Measurements from ENCODE around the gene STIM2. TPM values are rescaled to one million over a fixed set of nuclear protein-coding genes. Genes with fewer than 3 reads are reported as not detected.
"Not testable (repeated sequence)": the region's sequence is repeated elsewhere in the genome, so short reads cannot be mapped to it uniquely, and the experiment has no call there.

STIM2 gene
- total RNA-seq, 2 donors from 2014 or later = 23.2 to 24.5 TPM

DNA sequence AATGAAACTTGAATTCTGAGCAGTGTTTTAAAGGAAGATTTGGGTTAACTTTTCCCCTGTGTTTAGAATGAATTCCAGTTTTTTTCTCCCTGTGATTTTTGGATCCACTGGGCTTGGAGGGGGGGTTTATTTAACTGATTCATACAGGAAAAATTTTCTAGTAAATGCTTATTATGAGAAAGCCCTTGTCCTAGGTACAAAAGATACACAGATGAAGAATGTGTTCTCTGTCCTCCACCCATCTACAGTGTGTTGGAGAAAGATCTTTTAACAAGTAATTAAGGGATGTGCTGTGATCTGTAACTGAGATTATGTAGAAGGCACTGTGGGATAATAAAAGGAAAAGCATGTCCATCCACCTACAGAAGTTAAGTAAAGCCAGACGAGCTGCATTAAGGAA, 103.9 kb downstream of the STIM2 start:
- Mint-ChIP-seq H3K27ac (no peak overlapping the region), H3K27me3 (ENCODE audit: insufficient read depth) (peaks cover 18% of the 10 kb centered on the region), H3K4me1 (peaks cover 15% of the 10 kb centered on the region)

DNA sequence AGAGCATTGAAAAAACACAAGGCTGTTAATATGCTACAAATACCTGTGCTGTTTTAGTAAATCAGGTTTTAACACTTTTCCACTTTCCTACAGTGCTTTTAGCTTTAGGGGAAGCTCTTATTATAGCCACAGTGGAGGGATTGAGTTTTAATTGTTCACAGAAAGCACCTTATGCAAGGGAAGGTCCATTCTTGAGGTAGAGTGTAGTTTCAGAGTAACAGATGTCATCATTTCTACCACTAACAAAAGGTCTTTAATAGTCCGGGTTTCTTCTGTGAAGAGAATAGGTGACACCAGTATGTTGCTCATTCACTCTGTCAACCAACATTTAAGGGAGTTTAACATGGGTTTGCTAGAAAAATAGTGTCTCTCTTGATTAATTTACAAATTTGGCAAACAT, 104.4 kb downstream of the STIM2 start:
- Histone ChIP-seq H3K27ac (ENCODE audit: low read depth, low read length) (no peak overlapping the region), H3K9me3 (ENCODE audit: control insufficient read depth, low read length) (no peaks in the 10 kb centered on the region), H3K4me3 (ENCODE audit: low read length) (no peak overlapping the region), H3K36me3 (ENCODE audit: control insufficient read depth, insufficient read depth, low read length) (no peaks in the 10 kb centered on the region), H3K27me3 (ENCODE audit: control insufficient read depth, insufficient read depth, low read length, poor library complexity, severe bottlenecking) (peaks cover 56% of the 10 kb centered on the region), H3K4me1 (ENCODE audit: control insufficient read depth, insufficient read depth, low read length) (peaks cover 2% of the 10 kb centered on the region), H3K9ac (ENCODE audit: extremely low read depth, low read length, poor library complexity, severe bottlenecking) (no peak overlapping the region)
- Mint-ChIP-seq H3K27ac (no peak overlapping the region), H3K4me3 (no peak overlapping the region), H3K27me3 (ENCODE audit: insufficient read depth) (peaks cover 18% of the 10 kb centered on the region), H3K9me3 (no peaks in the 10 kb centered on the region), H3K4me1 (peaks cover 10% of the 10 kb centered on the region), H3K36me3 (ENCODE audit: low read depth) (peaks cover 3% of the 10 kb centered on the region)
- DNase-seq = no peak
- WGBS, 2 experiments (ENCODE audit: insufficient coverage in 1 of 2, insufficient read length in 1 of 2) = 85% methylated on average over 1 of the region's 1 CpG; no CpG with 5 or more reads in 1 of the 2 experiments
- TF ChIP-seq, protein P1, sequence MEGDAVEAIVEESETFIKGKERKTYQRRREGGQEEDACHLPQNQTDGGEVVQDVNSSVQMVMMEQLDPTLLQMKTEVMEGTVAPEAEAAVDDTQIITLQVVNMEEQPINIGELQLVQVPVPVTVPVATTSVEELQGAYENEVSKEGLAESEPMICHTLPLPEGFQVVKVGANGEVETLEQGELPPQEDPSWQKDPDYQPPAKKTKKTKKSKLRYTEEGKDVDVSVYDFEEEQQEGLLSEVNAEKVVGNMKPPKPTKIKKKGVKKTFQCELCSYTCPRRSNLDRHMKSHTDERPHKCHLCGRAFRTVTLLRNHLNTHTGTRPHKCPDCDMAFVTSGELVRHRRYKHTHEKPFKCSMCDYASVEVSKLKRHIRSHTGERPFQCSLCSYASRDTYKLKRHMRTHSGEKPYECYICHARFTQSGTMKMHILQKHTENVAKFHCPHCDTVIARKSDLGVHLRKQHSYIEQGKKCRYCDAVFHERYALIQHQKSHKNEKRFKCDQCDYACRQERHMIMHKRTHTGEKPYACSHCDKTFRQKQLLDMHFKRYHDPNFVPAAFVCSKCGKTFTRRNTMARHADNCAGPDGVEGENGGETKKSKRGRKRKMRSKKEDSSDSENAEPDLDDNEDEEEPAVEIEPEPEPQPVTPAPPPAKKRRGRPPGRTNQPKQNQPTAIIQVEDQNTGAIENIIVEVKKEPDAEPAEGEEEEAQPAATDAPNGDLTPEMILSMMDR (conservative IDR thresholded peaks at IDR 0.05) = no peak

More for the DNA sequence above, 103.9 kb downstream of the STIM2 start:
- TF ChIP-seq, protein P1 (conservative IDR thresholded peaks at IDR 0.05) = no peak
- H3K4me1 ChIP-seq (ENCODE audit: control insufficient read depth, insufficient read depth, low read length) = peaks cover 2% of the 10 kb centered on the region
- Mint-ChIP-seq H3K4me3 (no peak overlapping the region), H3K36me3 (ENCODE audit: low read depth) (peaks cover 3% of the 10 kb centered on the region), H3K9me3 (no peaks in the 10 kb centered on the region)
- peaks cover 57% of the 10 kb centered on the region for H3K27me3 ChIP-seq (ENCODE audit: control insufficient read depth, insufficient read depth, low read length, poor library complexity, severe bottlenecking)
- no peak overlapping the region for H3K27ac ChIP-seq (ENCODE audit: low read depth, low read length)
- no peaks in the 10 kb centered on the region for H3K9me3 ChIP-seq (ENCODE audit: control insufficient read depth, low read length)
- no peaks in the 10 kb centered on the region for H3K36me3 ChIP-seq (ENCODE audit: control insufficient read depth, insufficient read depth, low read length)
- no peak overlapping the region for H3K9ac ChIP-seq (ENCODE audit: extremely low read depth, low read length, poor library complexity, severe bottlenecking)
- WGBS, 2 experiments (ENCODE audit: insufficient coverage in 1 of 2, insufficient read length in 1 of 2) = 76 to 100% methylated on average over 1 of the region's 1 CpG
- H3K4me3 ChIP-seq (ENCODE audit: low read length) = no peak overlapping the region
- DNase-seq = no peak

DNA sequence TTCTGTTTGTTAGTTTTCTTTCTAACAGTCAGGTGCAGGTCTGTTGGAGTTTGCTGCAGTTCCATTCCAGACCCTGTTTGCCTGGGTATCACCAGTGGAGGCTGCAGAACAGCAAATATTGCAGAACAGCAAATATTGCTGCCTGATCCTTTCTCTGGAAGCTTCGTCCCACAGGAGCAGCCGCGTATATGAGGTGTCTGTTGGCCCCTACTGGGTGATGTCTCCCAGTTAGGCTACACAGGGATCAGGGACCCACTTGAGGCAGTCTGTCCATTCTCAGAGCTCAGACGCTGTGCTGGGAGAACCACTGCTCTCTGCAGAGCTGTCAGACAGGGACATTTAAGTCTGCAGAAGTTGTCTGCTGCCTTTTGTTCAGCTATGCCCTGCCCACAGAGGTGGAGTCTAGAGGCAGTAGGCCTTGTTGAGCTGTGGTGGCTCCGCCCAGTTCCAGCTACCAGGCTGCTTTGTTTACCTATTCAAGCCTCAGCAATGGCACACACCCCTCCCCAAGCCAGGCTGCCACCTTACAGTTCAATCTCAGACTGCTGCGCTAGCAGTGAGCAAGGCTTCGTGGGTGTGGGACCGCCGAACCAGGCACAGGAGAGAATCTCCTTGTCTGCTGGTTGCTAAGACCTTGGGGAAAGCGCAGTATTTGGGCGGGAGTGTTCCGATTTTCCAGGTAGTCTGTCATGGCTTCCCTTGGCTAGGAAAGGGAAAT, 115.0 kb downstream of the STIM2 start:
- H3K4me1 ChIP-seq (ENCODE audit: control insufficient read depth, insufficient read depth, low read length); H3K27ac ChIP-seq (ENCODE audit: low read depth, low read length); H3K9me3 Mint-ChIP-seq; H3K36me3 ChIP-seq (ENCODE audit: control insufficient read depth, insufficient read depth, low read length); H3K27ac Mint-ChIP-seq; H3K9me3 ChIP-seq (ENCODE audit: control insufficient read depth, low read length); H3K36me3 Mint-ChIP-seq (ENCODE audit: low read depth); H3K4me1 Mint-ChIP-seq; H3K9ac ChIP-seq (ENCODE audit: extremely low read depth, low read length, poor library complexity, severe bottlenecking); H3K4me3 Mint-ChIP-seq; H3K27me3 ChIP-seq (ENCODE audit: control insufficient read depth, insufficient read depth, low read length, poor library complexity, severe bottlenecking); H3K27me3 Mint-ChIP-seq (ENCODE audit: insufficient read depth); H3K4me3 ChIP-seq (ENCODE audit: low read length): not testable (repeated sequence)
- peak; percentile 51 for DNase-seq
- WGBS, 2 experiments (ENCODE audit: insufficient coverage in 1 of 2, insufficient read length in 1 of 2) = 95 to 96% methylated on average over 9 to 12 of the region's 12 CpGs
